C4-2B (cell line): ENCODE measurements around the gene AKAP8L.

Experiments
- ZFX ChIP-seq: fragments of 450-650 bp; IDR thresholded peaks from 2 replicates; pipeline ENCODE4 v1.6.1; 2017
- TF ChIP-seq, protein P1 (sequence below): fragments of 450-650 bp; conservative IDR thresholded peaks from 2 replicates; pipeline ENCODE4 v1.5.1; 2017; ENCODE audit warnings: mild to moderate bottlenecking

DNA sequence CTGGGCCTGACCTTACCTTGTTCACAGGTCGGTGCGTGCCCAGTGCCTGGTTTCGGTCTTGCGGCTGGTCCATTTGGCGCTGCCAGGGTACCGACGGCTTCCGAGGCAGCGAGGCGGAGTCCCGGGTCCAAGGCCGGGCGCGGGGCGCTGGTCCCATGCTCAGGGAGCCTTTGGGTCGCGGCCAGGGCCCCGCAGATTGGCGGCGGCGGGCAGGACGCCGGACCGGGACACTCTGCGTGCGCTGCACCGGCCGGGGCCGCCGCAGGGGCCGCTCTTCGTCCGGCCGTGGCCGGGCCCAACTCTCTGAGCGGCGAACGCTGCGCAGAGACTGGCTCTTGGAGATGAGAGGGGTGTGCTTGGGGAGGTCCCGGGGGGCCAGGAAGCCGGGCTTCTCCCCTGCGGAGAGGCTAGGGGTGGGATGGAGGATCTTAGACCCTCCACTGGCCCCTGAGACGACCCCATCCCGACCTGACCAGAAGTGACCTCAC lies 34.3 kb upstream of the AKAP8L start:
- TF ChIP-seq, protein P1, sequence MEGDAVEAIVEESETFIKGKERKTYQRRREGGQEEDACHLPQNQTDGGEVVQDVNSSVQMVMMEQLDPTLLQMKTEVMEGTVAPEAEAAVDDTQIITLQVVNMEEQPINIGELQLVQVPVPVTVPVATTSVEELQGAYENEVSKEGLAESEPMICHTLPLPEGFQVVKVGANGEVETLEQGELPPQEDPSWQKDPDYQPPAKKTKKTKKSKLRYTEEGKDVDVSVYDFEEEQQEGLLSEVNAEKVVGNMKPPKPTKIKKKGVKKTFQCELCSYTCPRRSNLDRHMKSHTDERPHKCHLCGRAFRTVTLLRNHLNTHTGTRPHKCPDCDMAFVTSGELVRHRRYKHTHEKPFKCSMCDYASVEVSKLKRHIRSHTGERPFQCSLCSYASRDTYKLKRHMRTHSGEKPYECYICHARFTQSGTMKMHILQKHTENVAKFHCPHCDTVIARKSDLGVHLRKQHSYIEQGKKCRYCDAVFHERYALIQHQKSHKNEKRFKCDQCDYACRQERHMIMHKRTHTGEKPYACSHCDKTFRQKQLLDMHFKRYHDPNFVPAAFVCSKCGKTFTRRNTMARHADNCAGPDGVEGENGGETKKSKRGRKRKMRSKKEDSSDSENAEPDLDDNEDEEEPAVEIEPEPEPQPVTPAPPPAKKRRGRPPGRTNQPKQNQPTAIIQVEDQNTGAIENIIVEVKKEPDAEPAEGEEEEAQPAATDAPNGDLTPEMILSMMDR = no peak
- TF ChIP-seq ZFX = no peak
